HCT116 (cell line): ENCODE results near the gene PKIB. TPM values are rescaled to one million over a fixed set of nuclear protein-coding genes. Genes with fewer than 3 reads are reported as not detected.
"Not testable (repeated sequence)": the region's sequence is repeated elsewhere in the genome, so short reads cannot be mapped to it uniquely, and the experiment has no call there.

Experiments
- ATAC-seq: fragments of 200-7000 bp; cut with Tn5 transposase; 2 replicates; pipeline ENCODE4 v1.9.1; 2020; ENCODE audit warnings: mild to moderate bottlenecking, moderate library complexity
- BruUV-seq: library from RNA; stranded (reverse); fragments of 400-500 nt; replicated peaks from 2 replicates; lab custom pipeline; 2021; lab: Mats Ljungman, UMichigan
- CTCF ChIA-PET: fragments of 300-600 bp; sonication (Branson Sonifier 250); formaldehyde crosslinking; loops from one replicate; lab custom pipeline; 2021; ENCODE audit warnings: antibody characterized with exemption; lab: Charles Lee
- POLR2A ChIA-PET: fragments of 300-600, 350-600 bp; sonication (Branson Sonifier 250); formaldehyde crosslinking; loops from one replicate; lab custom pipeline; 2021; ENCODE audit warnings: antibody characterized with exemption; lab: Charles Lee
- RAD21 ChIA-PET, 2 experiments: fragments of 300-600 bp; sonication (Branson Sonifier 250); formaldehyde crosslinking; loops; one replicate each; lab custom pipeline; 2023; ENCODE audit warnings: low total read pairs in 2 of 2; ENCODE audit not compliant: uncharacterized antibody in 2 of 2, unreplicated experiment in 2 of 2, low non-redundant PET in 1 of 2; lab: Charles Lee
- DNase-seq: peaks from one replicate; pipeline ENCODE4 v3.0.0-alpha.2; 2010; ENCODE audit warnings: low read depth, low spot score
- H2AFZ ChIP-seq: fragments of 200-600 bp; shearing (Covaris generic), sonication (generic); 2 replicates; pipeline ENCODE4 v1.6.1; 2017; ENCODE audit warnings: low read depth, mixed run types, mixed read lengths, antibody characterized with exemption, low read length; ENCODE audit not compliant: poor library complexity, severe bottlenecking
- H3K27ac ChIP-seq: 2 replicates; pipeline ENCODE4 v1.5.1; 2012; ENCODE audit warnings: low read depth, low read length
- H3K27me3 ChIP-seq: fragments of 200-600 bp; sonication (generic); 2 replicates; pipeline ENCODE4 v1.6.1; 2016; ENCODE audit warnings: mixed run types, low read length, mixed read lengths; ENCODE audit not compliant: insufficient read depth
- H3K36me3 ChIP-seq, 2 experiments: fragments of 200-500 bp in 1 of 2; fragments of 200-600 bp in 1 of 2; sonication (Bioruptor generic) in 1 of 2; sonication (generic) in 1 of 2; 2 replicates each; pipeline versions ENCODE4 v1.5.1 to v1.6.1; 2014 to 2016; ENCODE audit warnings: low read length in 2 of 2, inconsistent platforms in 1 of 2, mixed read lengths in 1 of 2, mixed run types in 1 of 2; ENCODE audit not compliant: insufficient read depth in 2 of 2, control insufficient read depth in 1 of 2
- H3K4me1 ChIP-seq, 2 experiments: fragments of 200-600 bp in 1 of 2; sonication (generic) in 1 of 2; 2 replicates each; pipeline versions ENCODE4 v1.5.1 to v1.6.1; 2012 to 2017; ENCODE audit warnings: low read length in 2 of 2, inconsistent platforms in 1 of 2, mild to moderate bottlenecking in 1 of 2, mixed read lengths in 1 of 2, mixed run types in 1 of 2, moderate library complexity in 1 of 2; ENCODE audit not compliant: insufficient read depth in 2 of 2, control insufficient read depth in 1 of 2
- H3K4me2 ChIP-seq: fragments of 200-600 bp; sonication (generic); 2 replicates; pipeline ENCODE4 v1.6.1; 2017; ENCODE audit warnings: mixed run types, low read length, mixed read lengths
- H3K4me3 ChIP-seq, 2 experiments: fragments of 200-600 bp in 1 of 2; sonication (generic) in 1 of 2; replicated peaks in 1 of 2; 2 replicates each; pipeline ENCODE4 v1.5.1; 2011 to 2016; ENCODE audit warnings: low read length in 2 of 2, control low read depth in 1 of 2, low read depth in 1 of 2, mild to moderate bottlenecking in 1 of 2, mixed read lengths in 1 of 2, mixed run types in 1 of 2
- H3K79me2 ChIP-seq: fragments of 200-600 bp; sonication (generic); 2 replicates; pipeline ENCODE4 v1.6.1; 2017; ENCODE audit warnings: mild to moderate bottlenecking, mixed run types, low read length, moderate library complexity, mixed read lengths; ENCODE audit not compliant: insufficient read depth
- H3K9ac ChIP-seq: fragments of 200-600 bp; sonication (generic); 2 replicates; pipeline ENCODE4 v1.6.1; 2016; ENCODE audit warnings: low read length, mixed read lengths
- H3K9me2 ChIP-seq: fragments of 200-600 bp; sonication (generic), shearing (Covaris generic); 2 replicates; pipeline ENCODE4 v1.6.1; 2017; ENCODE audit warnings: mixed run types, mild to moderate bottlenecking, moderate library complexity; ENCODE audit not compliant: insufficient read depth
- H3K9me3 ChIP-seq, 2 experiments: fragments of 200-500 bp in 1 of 2; fragments of 200-600 bp in 1 of 2; sonication (Bioruptor generic) in 1 of 2; sonication (generic) in 1 of 2; 2 replicates each; pipeline ENCODE4 v1.6.1; 2014 to 2017; ENCODE audit warnings: low read length in 2 of 2, mixed read lengths in 2 of 2, inconsistent platforms in 1 of 2, low read depth in 1 of 2, mild to moderate bottlenecking in 1 of 2, mixed run types in 1 of 2, moderate library complexity in 1 of 2; ENCODE audit not compliant: control insufficient read depth in 1 of 2, insufficient read depth in 1 of 2
- H4K20me1 ChIP-seq: fragments of 200-600 bp; sonication (generic), shearing (Covaris generic); 2 replicates; pipeline ENCODE4 v1.6.1; 2017; ENCODE audit warnings: mixed run types, mild to moderate bottlenecking, moderate library complexity; ENCODE audit not compliant: insufficient read depth
- CBX3 ChIP-seq: IDR thresholded peaks from 2 replicates; pipeline ENCODE4 v1.6.1; 2012; ENCODE audit warnings: low read depth
- CEBPB ChIP-seq: IDR thresholded peaks from 2 replicates; pipeline ENCODE4 v1.6.1; 2012; ENCODE audit warnings: low read depth
- EGR1 ChIP-seq: IDR thresholded peaks from 2 replicates; pipeline ENCODE4 v1.6.1; 2012; ENCODE audit warnings: low read depth
- ELF1 ChIP-seq: IDR thresholded peaks from 2 replicates; pipeline ENCODE4 v1.6.1; 2012; ENCODE audit warnings: low read depth, borderline replicate concordance
- EZH2phosphoT487 ChIP-seq: fragments of 200-600 bp; IDR thresholded peaks from 2 replicates; pipeline ENCODE4 v1.6.1; 2018; ENCODE audit warnings: antibody characterized with exemption, borderline replicate concordance
- FOSL1 ChIP-seq: IDR thresholded peaks from 2 replicates; pipeline ENCODE4 v1.6.1; 2012; ENCODE audit warnings: low read depth
- JUND ChIP-seq: IDR thresholded peaks from 2 replicates; pipeline ENCODE4 v1.6.1; 2012
- POLR2A ChIP-seq: IDR thresholded peaks from 2 replicates; pipeline ENCODE4 v1.7.0; 2011; ENCODE audit warnings: borderline replicate concordance; ENCODE audit not compliant: insufficient read depth, insufficient read length; ENCODE audit errors: extremely low read depth
- SIN3A ChIP-seq: IDR thresholded peaks from 2 replicates; pipeline ENCODE4 v1.6.1; 2012; ENCODE audit warnings: low read depth
- SP1 ChIP-seq: IDR thresholded peaks from 2 replicates; pipeline ENCODE4 v1.6.1; 2012; ENCODE audit warnings: low read depth
- SRF ChIP-seq: IDR thresholded peaks from 2 replicates; pipeline ENCODE4 v1.6.1; 2012; ENCODE audit warnings: low read depth
- TCF7L2 ChIP-seq: IDR thresholded peaks from 2 replicates; pipeline ENCODE4 v1.7.0; 2011; ENCODE audit warnings: borderline replicate concordance, inconsistent platforms; ENCODE audit not compliant: insufficient read depth, insufficient read length; ENCODE audit errors: extremely low read depth
- YY1 ChIP-seq: IDR thresholded peaks from 2 replicates; pipeline ENCODE4 v1.6.1; 2011; ENCODE audit warnings: low read length, low read depth, moderate library complexity, mild to moderate bottlenecking; ENCODE audit not compliant: insufficient replicate concordance; ENCODE audit errors: extremely low read depth
- ZFX ChIP-seq: fragments of 450-650 bp; IDR thresholded peaks from 2 replicates; pipeline ENCODE4 v1.6.1; 2017
- ZNF274 ChIP-seq: fragments of 200-500 bp; sonication (Bioruptor generic); IDR thresholded peaks from 2 replicates; pipeline ENCODE4 v1.6.1; 2014; ENCODE audit warnings: mild to moderate bottlenecking, low read depth, low read length, inconsistent platforms
- intact Hi-C: fragments of 100-400 bp; cut with micrococcal nuclease; formaldehyde crosslinking; loops from 2 replicates; pipeline ENCODE4 v1.10.0; 2022
- total RNA-seq: library from RNA; stranded (reverse); gene quantifications from one replicate; pipeline ENCODE4 v1.2.1, GENCODE V29; 2021; ENCODE audit not compliant: unreplicated experiment
- TF ChIP-seq, protein P1 (sequence below): IDR thresholded peaks from 2 replicates; pipeline ENCODE4 v1.6.1; 2012
- TF ChIP-seq, protein P2 (sequence below): IDR thresholded peaks from 2 replicates; pipeline ENCODE4 v1.6.1; 2012
- TF ChIP-seq, protein P3 (sequence below), 3 experiments: fragments of 200-600 bp in 1 of 3; sonication (generic) in 1 of 3; IDR thresholded peaks in 2 of 3; conservative IDR thresholded peaks in 1 of 3; 2 replicates each; pipeline ENCODE4 v1.5.1; 2012 to 2017; ENCODE audit warnings: low read depth in 2 of 3, low read length in 2 of 3, antibody characterized with exemption in 1 of 3, borderline replicate concordance in 1 of 3, control low read depth in 1 of 3, mild to moderate bottlenecking in 1 of 3, mixed read lengths in 1 of 3, mixed run types in 1 of 3, moderate library complexity in 1 of 3; ENCODE audit not compliant: insufficient read depth in 1 of 3
- TF ChIP-seq, protein P4 (sequence below): IDR thresholded peaks from 2 replicates; pipeline ENCODE4 v1.6.1; 2011; ENCODE audit warnings: mild to moderate bottlenecking, low read length, moderate library complexity; ENCODE audit not compliant: insufficient replicate concordance; ENCODE audit errors: extremely low read depth

The PKIB gene
- total RNA-seq, 1 experiment from 2014 or later = 24.0 TPM

DNA sequence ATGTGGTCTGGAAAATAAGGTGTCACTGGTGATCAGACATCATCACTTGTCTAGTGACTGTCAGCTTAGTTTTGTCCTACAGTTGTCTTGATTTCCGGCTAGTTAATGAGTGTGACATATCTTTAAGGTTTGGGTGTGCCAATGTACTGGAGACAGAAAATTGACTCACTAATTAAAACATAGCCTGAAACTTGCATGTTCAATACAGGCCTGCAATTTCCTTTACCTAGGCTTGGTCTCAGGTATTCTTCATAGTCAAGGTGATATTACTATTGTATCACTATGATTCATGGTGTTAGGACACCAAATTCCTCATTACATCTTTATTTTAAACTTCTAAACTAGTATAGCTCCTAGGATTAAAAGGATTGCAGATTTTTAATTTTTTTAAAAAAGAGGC lies 32.4 kb downstream of the PKIB start:
- BruUV-seq, ATAC-seq, H3K36me3 ChIP-seq, H3K4me3 ChIP-seq, H3K27me3 ChIP-seq, intact Hi-C loops, H3K9me3 ChIP-seq, H3K4me1 ChIP-seq, H4K20me1 ChIP-seq, H3K9me2 ChIP-seq, CTCF ChIA-PET, H3K4me2 ChIP-seq, H3K27ac ChIP-seq, POLR2A ChIA-PET, DNase-seq, H3K9ac ChIP-seq, H2AFZ ChIP-seq, H3K79me2 ChIP-seq: not testable (repeated sequence)
- RAD21 ChIA-PET = interaction anchor here in 1 of 2 experiments (0.6 kb wide), 1 partner anchor 10 kb away, joined by 4 read pairs; no protein-coding TSS in a partner anchor

DNA sequence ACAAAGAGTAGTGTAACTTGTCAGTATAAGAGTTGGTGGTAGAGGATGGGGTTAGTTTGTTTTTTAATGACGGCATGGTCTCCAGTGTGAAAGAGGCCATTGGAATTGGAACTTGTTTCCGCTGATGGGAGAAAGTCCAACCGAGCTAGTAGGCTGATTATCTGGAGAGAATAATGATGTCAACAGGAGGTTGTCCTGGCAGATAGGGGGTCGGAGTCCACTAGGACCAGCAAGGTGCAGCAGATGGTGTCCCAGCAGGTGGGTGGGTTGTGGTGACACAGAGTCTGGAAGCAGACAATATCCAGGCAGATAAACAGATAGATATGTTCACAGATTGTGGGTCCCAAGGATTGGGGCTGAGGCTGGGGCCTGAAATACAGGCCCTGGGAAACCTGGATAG lies 35.1 kb downstream of the PKIB start:
- RAD21 ChIA-PET = no interaction called here

More for the DNA sequence above, 35.1 kb downstream of the PKIB start:
- H3K27me3 ChIP-seq = no peaks in the 10 kb centered on the region
- no peak overlapping the region for H3K4me3 ChIP-seq
- no peak overlapping the region for H3K9ac ChIP-seq
- POLR2A ChIA-PET = no interaction called here
- DNase-seq = no peak
- TF ChIP-seq YY1 (no peak), EGR1 (no peak), SIN3A (no peak), JUND (no peak), TCF7L2 (no peak), EZH2phosphoT487 (no peak), SRF (no peak), CEBPB (no peak), ZFX (no peak), POLR2A (no peak), SP1 (no peak), CBX3 (no peak), ELF1 (no peak), ZNF274 (no peak), FOSL1 (no peak)
- TF ChIP-seq, protein P1, sequence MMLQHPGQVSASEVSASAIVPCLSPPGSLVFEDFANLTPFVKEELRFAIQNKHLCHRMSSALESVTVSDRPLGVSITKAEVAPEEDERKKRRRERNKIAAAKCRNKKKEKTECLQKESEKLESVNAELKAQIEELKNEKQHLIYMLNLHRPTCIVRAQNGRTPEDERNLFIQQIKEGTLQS = no peak
- TF ChIP-seq, protein P2, sequence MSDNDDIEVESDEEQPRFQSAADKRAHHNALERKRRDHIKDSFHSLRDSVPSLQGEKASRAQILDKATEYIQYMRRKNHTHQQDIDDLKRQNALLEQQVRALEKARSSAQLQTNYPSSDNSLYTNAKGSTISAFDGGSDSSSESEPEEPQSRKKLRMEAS = no peak
- TF ChIP-seq, protein P3, sequence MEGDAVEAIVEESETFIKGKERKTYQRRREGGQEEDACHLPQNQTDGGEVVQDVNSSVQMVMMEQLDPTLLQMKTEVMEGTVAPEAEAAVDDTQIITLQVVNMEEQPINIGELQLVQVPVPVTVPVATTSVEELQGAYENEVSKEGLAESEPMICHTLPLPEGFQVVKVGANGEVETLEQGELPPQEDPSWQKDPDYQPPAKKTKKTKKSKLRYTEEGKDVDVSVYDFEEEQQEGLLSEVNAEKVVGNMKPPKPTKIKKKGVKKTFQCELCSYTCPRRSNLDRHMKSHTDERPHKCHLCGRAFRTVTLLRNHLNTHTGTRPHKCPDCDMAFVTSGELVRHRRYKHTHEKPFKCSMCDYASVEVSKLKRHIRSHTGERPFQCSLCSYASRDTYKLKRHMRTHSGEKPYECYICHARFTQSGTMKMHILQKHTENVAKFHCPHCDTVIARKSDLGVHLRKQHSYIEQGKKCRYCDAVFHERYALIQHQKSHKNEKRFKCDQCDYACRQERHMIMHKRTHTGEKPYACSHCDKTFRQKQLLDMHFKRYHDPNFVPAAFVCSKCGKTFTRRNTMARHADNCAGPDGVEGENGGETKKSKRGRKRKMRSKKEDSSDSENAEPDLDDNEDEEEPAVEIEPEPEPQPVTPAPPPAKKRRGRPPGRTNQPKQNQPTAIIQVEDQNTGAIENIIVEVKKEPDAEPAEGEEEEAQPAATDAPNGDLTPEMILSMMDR (IDR thresholded peaks at IDR 0.05 in 2 of 3, conservative IDR thresholded peaks at IDR 0.05 in 1 of 3; ENCODE audit: borderline replicate concordance in 1 of 3, insufficient read depth in 1 of 3, low read depth in 2 of 3, low read length in 2 of 3) = no peak
- TF ChIP-seq, protein P4, sequence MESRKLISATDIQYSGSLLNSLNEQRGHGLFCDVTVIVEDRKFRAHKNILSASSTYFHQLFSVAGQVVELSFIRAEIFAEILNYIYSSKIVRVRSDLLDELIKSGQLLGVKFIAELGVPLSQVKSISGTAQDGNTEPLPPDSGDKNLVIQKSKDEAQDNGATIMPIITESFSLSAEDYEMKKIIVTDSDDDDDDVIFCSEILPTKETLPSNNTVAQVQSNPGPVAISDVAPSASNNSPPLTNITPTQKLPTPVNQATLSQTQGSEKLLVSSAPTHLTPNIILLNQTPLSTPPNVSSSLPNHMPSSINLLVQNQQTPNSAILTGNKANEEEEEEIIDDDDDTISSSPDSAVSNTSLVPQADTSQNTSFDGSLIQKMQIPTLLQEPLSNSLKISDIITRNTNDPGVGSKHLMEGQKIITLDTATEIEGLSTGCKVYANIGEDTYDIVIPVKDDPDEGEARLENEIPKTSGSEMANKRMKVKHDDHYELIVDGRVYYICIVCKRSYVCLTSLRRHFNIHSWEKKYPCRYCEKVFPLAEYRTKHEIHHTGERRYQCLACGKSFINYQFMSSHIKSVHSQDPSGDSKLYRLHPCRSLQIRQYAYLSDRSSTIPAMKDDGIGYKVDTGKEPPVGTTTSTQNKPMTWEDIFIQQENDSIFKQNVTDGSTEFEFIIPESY = no peak
- ATAC-seq = no peak
- H3K79me2 ChIP-seq = no peaks in the 10 kb centered on the region
- H3K4me1 ChIP-seq = no peaks in the 10 kb centered on the region; a peak in 1 of 4 replicates
- H3K4me2 ChIP-seq = no peak overlapping the region
- intact Hi-C loops = no loop called here
- no peak overlapping the region for H2AFZ ChIP-seq
- BruUV-seq = no TSS peak
- no peaks in the 10 kb centered on the region for H4K20me1 ChIP-seq
- no peaks in the 10 kb centered on the region for H3K9me2 ChIP-seq
- no peaks in the 10 kb centered on the region for H3K9me3 ChIP-seq
- no peaks in the 10 kb centered on the region for H3K36me3 ChIP-seq
- CTCF ChIA-PET = no interaction called here
- no peak overlapping the region for H3K27ac ChIP-seq
